NT2/D1 (cell line): ENCODE data around the gene TBC1D8B.
"Not testable (repeated sequence)": the region's sequence is repeated elsewhere in the genome, so short reads cannot be mapped to it uniquely, and the experiment has no call there.

Experiments
- YY1 ChIP-seq: IDR thresholded peaks from 2 replicates; pipeline ENCODE4 v1.6.1; 2011; ENCODE audit not compliant: insufficient read length, insufficient read depth
- ZNF274 ChIP-seq: IDR thresholded peaks from 2 replicates; pipeline ENCODE4 v1.6.1; 2011; ENCODE audit warnings: mild to moderate bottlenecking, low read depth, low read length

GRCh38 chrX:106872796-106873195 is 70.3 kb downstream of the TBC1D8B start:
- TF ChIP-seq YY1, ZNF274: not testable (repeated sequence)
